GM11168 (cell line): ENCODE results near the gene PAXX.
"Not testable (repeated sequence)": the region's sequence is repeated elsewhere in the genome, so short reads cannot be mapped to it uniquely, and the experiment has no call there.

ENCODE experiments used
- in situ Hi-C: fragments of 300-500 bp; cut with MboI; formaldehyde crosslinking; loops from one replicate; pipeline ENCODE4 v1.12.0; 2022; ENCODE audit warnings: low sequenced_read_pairs; ENCODE audit not compliant: unreplicated experiment

The PAXX gene

DNA sequence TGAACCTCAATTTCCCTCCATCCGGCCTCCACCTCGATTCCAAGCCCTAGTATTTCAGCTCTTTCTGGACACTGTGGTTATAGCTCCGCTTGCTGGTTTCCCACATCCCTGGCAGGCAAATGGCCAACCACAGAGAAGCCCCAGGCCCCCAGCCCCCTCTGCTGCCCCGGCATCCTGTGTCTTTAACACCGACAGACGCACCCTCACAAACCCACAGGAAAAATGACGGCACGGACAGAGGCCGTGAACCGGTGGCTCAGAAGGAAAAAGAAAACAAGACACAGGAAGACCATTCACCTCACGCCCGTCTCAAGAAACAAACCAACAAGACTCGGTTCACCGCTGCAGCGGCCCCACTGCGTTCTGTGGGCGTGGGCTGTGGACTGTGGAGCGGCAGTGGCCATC, 5.6 kb downstream of the PAXX start:
- in situ Hi-C loops, result no loop called here

DNA sequence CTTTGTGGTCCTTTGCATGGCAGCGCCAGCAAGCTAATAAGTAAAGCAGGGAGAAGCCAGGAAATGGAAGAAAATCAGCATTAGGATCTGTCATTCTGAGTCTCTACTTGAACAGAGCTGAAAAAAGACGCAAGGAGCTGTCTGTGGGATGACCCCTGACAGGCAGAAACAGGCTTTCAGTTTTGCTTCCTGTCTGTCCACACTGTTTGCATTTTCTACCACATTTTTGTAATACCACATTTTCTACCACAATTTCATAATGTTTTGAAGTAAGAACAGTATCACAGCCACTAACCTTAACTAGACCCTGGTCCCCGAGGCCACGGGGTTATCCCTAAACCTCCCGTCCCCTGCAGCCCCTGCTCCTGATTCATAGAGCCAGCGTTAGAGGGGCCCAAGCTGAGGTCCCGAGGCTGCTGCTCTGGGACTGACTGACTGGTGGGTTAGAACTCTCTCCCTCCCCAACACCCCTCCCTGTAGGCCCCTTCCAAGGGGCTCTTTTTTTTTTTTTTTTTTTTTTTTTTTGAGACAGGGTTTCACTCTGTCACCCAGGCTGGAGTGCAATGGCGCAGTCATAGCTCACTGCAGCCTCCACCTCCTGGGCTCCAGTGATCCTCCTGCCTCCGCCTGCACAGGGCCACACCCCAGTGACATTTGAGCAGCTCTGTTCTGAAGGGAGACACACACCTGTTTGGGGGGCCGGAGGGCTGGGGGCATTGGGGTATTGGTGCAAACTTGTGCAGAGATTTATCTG, 8.1 kb downstream of the PAXX start:
- in situ Hi-C loops, result no loop called here

DNA sequence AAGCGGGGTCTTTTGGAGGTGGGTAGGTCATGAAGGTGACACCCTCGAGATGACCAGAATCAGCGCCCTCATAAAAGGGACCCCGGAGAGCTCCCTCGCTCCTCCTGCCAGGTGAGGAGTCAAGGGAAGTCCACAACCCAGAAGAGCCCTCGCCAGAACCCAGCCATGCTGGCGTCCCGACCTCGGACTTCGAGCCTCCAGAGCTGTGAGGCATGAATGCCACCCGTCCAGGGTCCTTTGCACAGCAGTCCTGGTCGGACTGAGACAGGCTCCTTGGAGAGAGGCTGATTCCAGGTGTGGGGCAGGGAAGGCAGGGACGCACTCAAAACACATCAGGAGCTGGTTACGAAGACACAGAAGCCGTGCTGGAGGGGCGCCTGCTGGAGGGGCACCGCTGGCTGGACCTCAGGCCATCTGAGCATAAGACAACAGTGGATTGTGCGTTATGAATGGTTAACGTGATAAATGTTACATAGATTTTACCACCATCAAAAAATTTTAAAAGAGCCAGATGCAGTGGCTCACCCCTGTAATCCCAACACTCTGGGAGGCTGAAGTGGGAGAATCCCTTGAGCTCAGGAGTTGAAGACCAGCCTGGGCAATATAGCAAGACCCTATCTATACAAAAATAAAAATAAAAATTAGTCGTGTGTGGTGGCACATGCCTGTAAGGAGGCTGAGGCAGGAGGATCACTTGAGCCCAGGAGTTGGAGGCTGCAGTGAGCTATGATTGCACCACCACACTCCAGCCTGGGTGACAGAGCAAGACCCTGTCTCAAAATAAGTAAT, 9.8 kb downstream of the PAXX start:
- in situ Hi-C loops, result no loop called here

DNA sequence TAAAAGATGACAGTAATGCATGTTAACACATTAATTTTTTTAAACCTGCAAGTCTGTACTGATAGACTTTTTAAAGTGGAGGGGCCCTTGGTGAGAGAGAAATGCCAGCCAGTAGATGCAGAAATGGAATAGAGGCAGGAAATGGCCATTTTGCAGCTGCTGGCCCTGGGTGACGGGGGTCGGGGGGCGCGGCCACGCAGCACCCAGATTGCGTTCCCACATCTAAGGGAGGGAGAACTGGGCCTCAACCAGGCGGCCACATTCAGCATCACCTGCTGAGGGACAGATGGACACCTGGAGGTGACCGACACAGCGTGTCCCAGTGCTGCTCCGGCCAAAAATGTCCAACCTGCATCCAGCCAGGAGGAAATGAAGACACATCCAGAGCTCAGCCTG, 10.4 kb downstream of the PAXX start:
- in situ Hi-C loops, result no loop called here

DNA sequence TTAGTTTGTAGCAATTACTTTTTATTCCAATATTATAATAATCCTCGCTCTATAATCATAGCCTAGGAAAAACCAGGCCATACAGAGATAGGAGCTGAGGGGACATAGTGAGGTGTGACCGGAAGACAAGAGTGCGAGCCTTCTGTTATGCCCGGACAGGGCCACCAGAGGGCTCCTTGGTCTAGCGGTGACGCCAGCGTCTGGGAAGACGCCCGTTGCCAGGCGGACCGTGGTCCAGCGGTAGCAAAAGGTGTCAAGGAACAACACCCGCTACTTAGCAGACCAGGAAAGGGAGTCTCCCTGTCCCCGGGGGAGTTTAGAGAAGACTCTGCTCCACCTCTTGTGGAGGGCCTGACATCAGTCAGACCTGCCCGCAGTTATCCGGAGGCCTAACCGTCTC, 12.1 kb downstream of the PAXX start:
- in situ Hi-C loops, result not testable (repeated sequence)

DNA sequence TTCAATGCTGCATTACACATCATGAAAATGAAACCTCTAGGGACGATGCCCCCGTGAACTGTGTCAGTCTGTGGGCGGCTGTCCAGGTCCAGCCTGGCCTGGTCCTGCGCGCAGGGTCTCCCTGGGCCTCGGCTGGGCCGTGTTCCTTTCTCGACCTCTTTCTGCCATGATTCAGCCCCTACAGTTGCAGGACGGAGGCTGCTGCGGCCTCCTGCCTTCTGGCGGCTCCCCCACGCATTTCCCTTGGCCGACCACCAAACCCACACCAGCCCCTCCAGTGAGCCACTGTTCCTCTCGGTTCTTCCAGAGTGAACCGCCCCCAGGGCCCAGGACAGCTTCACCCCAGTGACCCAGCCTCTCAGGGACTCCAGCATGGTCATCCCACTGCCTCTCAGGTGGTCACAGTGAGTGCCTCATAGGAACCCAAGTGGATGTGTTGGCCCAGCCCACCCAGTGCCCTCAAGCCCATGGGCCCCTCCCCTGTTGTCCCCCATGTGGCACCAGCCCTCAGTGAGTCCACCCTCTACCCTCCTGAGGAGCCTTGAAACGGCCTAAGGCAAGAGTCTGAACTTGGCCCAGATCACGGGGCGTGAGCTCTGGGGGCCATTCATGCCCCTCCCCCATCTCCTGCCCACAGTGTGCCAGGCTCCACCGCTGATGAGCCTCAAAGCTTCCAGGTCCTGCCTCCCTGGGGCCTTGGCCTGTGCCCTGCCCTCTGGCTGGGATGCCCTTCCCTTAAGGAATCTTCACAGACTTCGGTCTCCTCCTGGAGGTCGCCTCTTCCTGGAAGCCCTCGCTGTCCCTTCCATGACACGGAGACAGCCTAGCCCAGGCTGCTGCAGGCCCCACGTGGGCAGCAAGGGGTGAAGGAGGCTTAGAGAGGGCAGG, 14.1 kb downstream of the PAXX start:
- in situ Hi-C loops, result no loop called here

DNA sequence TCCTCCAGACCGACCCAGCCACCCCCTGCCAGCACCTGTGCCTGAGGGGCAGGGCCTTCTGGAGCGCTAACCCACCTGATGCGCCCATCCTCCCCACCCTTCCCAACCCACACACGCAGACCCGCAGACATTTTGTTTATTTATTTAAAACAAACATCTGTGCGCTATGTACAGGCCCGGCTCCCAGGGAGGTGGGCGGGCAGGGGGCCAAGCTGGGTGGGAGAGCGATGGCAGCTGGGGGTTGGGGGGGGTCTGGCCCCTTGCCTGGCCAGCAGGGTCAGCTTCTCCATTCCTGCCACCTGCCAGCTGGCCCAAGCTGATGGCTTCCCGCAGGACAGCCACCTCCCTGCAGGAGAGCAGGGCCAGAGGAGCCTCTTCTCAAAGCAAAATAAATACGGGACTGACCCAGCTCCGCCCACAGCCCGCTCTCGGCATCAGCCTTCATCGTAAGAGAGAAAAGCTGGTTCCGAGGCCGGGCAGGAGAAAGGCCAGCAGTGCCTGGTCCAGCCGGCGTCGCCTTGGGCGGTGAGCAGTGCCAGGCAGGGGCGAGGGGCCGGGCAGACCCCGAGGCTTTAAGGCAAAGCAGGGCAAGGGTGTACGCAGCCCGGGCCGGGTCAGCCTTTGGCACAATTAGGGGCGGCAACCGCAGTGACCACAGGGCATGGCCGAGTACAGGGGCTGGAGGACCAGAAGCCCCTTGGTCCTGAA, 15.0 kb downstream of the PAXX start:
- in situ Hi-C loops, result no loop called here

DNA sequence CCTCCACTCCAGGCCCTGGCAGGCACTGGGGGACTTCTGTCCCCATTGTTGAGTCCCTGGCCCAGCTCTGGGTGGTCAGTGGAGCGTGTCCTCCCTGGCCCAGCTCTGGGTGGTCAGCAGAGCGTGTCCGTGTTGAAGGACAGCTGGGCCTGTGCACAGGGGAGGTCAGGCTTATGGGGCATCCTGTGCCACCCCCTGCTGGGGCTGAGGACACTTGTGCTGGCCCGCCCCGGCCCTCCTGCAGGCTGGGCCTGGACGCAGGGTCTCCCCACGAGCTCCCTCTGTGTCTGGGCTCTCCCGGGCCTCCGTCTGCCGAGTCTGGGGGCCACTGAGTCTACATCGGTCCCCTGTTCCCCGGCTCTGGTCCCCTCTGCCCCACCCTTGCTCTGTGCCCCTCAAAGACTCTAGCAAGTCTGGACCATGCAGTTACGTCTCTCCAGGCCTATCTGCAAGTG, 15.6 kb downstream of the PAXX start:
- in situ Hi-C loops, result no loop called here

DNA sequence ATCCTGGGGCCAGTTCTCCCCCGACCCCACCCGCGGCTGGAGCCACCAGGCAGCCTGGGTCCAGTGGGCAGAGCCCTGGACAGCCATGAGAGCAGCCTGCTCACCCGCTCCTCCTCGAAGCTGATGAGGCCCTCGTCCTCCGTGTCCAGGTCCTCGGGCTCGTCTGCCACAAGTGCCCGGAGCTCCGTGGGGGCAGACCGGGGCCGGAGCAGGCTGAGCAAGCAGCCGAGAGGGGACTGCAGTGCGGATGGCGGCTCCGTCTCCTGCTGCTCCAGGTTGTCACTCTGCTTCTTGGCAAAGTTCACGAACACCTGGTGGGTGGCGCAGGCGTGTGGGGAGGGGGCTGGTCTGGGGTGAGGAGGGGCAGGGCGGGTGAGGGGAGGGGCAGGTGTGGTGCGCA, 16.1 kb downstream of the PAXX start:
- in situ Hi-C loops, result no loop called here

DNA sequence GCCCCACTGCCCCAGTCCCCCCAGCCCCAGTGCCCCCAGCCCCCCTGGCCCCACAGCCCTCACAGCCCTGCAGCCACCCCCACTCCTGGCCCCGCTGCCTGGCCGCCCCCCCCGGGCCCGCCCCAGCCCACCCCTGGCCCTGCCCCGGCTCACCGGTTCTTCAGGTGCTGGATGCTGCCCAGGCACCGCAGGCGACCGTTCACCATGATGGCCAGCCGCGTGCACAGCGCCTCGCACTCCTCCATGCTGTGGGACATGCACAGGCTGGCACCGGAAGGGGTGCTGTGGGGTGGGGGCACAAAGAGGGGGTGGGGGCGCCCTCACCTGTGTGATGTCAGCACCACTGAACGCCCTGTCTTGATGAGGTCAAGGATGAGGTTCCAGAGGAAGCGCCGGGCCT, 17.0 kb downstream of the PAXX start:
- in situ Hi-C loops, result no loop called here

DNA sequence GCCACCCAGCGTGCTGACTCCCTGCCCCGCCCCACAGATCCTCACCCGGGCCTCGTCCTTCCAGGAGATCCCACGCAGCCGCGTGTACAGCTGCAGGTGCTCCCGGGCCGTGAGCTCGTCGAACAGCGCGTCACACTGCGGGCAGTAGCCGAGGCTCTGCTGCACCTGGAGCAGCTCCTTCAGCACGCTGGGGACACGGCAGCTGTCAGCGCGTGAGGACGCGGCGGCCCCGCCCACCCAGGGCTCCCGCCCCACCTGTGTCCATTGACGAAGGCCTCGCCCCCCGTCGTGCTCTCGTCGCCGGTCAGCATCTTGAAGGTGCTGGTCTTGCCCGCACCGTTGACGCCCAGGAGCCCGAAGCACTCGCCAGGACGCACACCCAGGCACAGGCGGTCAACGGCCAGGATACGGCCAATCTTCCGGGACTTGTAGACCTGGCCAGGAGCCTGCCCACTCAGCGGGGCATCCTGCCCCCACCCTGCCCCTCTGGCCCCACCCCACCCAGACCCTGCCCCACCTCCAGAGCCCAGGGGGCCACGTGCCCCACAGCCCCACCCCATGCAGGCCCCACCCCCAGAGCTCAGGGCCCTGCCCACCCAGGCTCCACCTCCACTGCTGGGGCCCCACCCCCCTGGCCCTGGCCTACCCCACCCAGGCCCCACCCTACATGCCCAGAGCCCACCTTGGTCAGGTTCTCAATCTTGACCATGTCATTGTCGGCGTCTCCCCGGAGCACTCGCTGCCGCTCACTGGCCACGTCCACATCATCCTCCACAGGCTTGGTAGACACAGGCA, 17.9 kb downstream of the PAXX start:
- in situ Hi-C loops, result no loop called here

GRCh38 chr9:137011156-137011555, 18.9 kb downstream of the PAXX start:
- in situ Hi-C loops, result no loop called here

GRCh38 chr9:137011907-137012675, 19.9 kb downstream of the PAXX start:
- in situ Hi-C loops, result no loop called here

GRCh38 chr9:137012694-137013570, 20.7 kb downstream of the PAXX start:
- in situ Hi-C loops, result no loop called here

DNA sequence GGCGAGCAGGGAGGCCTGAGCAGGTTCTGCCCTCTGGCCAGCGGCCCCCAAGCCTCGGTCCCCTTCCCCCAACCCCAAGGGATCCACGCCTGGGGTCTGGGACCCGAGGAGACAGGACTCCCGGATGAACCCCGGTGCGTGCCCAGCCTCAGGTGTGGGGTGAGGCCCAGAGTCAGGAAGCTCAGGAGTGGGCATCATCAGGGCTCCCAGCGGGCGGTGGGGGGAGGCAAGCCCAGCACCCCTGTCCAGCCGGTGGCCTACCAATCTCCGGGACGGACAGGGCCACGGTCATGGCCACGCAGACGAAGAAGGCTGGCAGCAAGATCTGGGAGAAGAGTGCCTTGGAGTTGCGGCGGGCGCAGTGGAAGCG, 21.3 kb downstream of the PAXX start:
- in situ Hi-C loops, result no loop called here

DNA sequence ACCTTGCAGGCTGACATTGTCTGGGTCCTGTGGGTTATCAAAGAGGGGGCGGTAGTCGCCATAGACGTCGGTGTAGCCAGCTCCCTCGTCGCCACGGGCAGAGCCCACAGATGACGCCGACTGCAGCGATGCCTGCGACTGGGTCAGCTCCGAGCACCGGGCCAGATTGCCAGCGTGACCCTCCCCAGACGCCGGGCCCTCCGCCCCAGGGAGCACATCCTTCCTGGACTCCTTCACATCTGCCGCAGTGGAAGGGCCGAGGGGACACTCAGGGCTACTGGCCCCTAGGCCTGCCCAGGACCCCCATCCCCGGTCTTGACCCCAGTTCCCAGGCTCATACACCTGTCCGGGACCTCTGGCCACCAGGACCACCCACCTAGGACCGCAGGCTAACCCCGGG, 21.9 kb downstream of the PAXX start:
- in situ Hi-C loops, result no loop called here

DNA sequence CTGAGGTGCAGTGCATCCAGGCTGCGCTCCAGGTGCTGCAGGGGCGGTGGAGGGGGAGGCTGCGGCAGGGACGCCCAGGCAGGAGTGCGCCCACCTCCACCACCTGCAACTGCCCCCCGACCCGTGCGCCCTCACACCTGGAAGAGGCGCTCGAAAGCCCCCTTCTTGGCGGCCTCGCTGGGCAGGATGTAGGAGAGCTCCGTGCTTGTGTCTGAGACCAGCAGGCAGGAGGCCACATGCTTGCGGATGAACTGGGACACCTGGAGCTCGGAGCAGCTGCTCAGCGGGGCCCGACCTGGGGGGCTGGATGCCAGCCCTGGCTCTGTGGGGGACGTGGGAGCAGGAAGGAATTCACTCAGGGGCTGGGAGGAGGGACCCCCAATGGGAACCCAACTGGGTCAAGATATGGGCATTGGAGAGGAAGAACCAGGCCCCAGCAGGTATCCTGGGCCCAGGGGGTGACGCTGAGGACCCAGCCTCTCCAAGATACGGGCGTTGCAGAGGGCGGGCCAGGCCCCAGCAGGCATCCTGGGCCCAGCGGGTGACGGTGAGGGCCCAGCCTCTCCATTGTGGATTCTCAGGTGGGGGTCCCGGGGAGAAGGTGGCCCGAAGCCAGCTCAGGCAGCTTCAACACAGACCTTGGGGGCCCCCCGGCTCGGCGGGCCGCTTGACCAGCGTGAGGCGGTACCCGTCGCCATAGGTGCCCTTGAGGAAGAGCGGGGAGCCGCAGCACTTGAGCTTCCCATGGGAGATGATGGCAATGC, 22.7 kb downstream of the PAXX start:
- in situ Hi-C loops, result no loop called here
